Cortex of kidney (tissue), 1 donor: ENCODE data around the gene LRRC52.
"Not testable (repeated sequence)": the region's sequence is repeated elsewhere in the genome, so short reads cannot be mapped to it uniquely, and the experiment has no call there.

Experiments
- DNase-seq: peaks from one replicate; lab custom pipeline; 2025; lab: John Stamatoyannopoulos, UW

The LRRC52 gene

GRCh38 chr1:165581926-165582325 lies 38.1 kb downstream of the LRRC52 start:
- no peak for DNase-seq

- DNase-seq, result no peak
Measured at GRCh38 chr1:165586398-165586797, 42.6 kb downstream of the LRRC52 start.

GRCh38 chr1:165591391-165591790 lies 47.6 kb downstream of the LRRC52 start:
- not testable (repeated sequence) for DNase-seq

GRCh38 chr1:165592945-165593823 lies 49.4 kb downstream of the LRRC52 start:
- no peak for DNase-seq

GRCh38 chr1:165595246-165595938 lies 51.6 kb downstream of the LRRC52 start:
- DNase-seq, result no peak

GRCh38 chr1:165597883-165598675 lies 54.3 kb downstream of the LRRC52 start:
- DNase-seq, result peak; percentile 50

- DNase-seq, result no peak
Measured at GRCh38 chr1:165598676-165599059, 54.9 kb downstream of the LRRC52 start.

- DNase-seq, result no peak
Measured at GRCh38 chr1:165600793-165601192, 57.0 kb downstream of the LRRC52 start.

GRCh38 chr1:165603810-165604209 lies 60.0 kb downstream of the LRRC52 start:
- no peak for DNase-seq

- no peak for DNase-seq
Measured at GRCh38 chr1:165605246-165605645, 61.4 kb downstream of the LRRC52 start.

GRCh38 chr1:165606676-165607075 lies 62.9 kb downstream of the LRRC52 start:
- DNase-seq, result not testable (repeated sequence)

- no peak for DNase-seq
Measured at GRCh38 chr1:165610866-165611265, 67.1 kb downstream of the LRRC52 start.

- DNase-seq, result no peak
Measured at GRCh38 chr1:165612062-165612461, 68.3 kb downstream of the LRRC52 start.
